Keratinocyte (primary cell): Measurements from ENCODE around the gene B3GLCT.

ENCODE experiments used
- CTCF ChIP-seq, 3 experiments: IDR thresholded peaks in 1 of 3; conservative IDR thresholded peaks in 1 of 3; optimal IDR thresholded peaks in 1 of 3; 2 replicates in 2 of 3; 3 replicates in 1 of 3; pipeline versions ENCODE3 to v1.5.1; 2011; ENCODE audit warnings: low read length in 3 of 3, mild to moderate bottlenecking in 3 of 3, moderate library complexity in 2 of 3, control low read depth in 1 of 3, inconsistent platforms in 1 of 3; ENCODE audit not compliant: insufficient read depth in 2 of 3; ENCODE audit errors: extremely low read depth in 1 of 3
- EZH2 ChIP-seq: IDR thresholded peaks from one replicate; pipeline ENCODE4 v1.6.1; 2012; ENCODE audit warnings: inconsistent platforms, mild to moderate bottlenecking, low read length, moderate library complexity

- TF ChIP-seq CTCF (optimal IDR thresholded peaks at IDR 0.05 in 1 of 3, IDR thresholded peaks at IDR 0.05 in 1 of 3, conservative IDR thresholded peaks at IDR 0.05 in 1 of 3; ENCODE audit: extremely low read depth in 1 of 3, insufficient read depth in 2 of 3, low read length in 3 of 3) (no peak), EZH2 (no peak)
Measured at GRCh38 chr13:31179754-31180153, 20.0 kb upstream of the B3GLCT start.
